Breast epithelium (tissue), 4 donors: ENCODE data around the gene FRAT1. TPM values are rescaled to one million over a fixed set of nuclear protein-coding genes. Genes with fewer than 3 reads are reported as not detected.

Experiments used
- DNase-seq, 2 donors: peaks; one replicate each; pipeline ENCODE4 v3.0.0-alpha.2; 2019; ENCODE audit warnings: low spot score in 2 of 2
- H3K27ac ChIP-seq, 2 donors: fragments of 200-600 bp; sonication (generic) in 1 of 2; one replicate each; pipeline ENCODE4 v1.5.1; 2016 to 2019; ENCODE audit warnings: mild to moderate bottlenecking in 1 of 2
- H3K27me3 ChIP-seq, 2 donors: fragments of 200-600 bp; sonication (generic) in 1 of 2; one replicate each; pipeline versions ENCODE4 v1.5.1 to v1.6.0; 2017 to 2019; ENCODE audit warnings: control low read depth in 1 of 2, mild to moderate bottlenecking in 1 of 2
- H3K36me3 ChIP-seq: fragments of 200-600 bp; one replicate; pipeline ENCODE4 v1.5.1; 2019
- H3K4me1 ChIP-seq, 2 donors: fragments of 200-600 bp; sonication (generic); one replicate each; pipeline ENCODE4 v1.5.1; 2016 to 2019; ENCODE audit warnings: control low read depth in 1 of 2
- H3K4me3 ChIP-seq, 3 donors: fragments of 200-600 bp; sonication (generic); 1 replicate in 2 of 3; 2 replicates in 1 of 3; pipeline ENCODE4 v1.5.1; 2016 to 2019; ENCODE audit warnings: mild to moderate bottlenecking in 3 of 3, moderate library complexity in 2 of 3
- H3K9me3 ChIP-seq, 2 donors: fragments of 200-600 bp; sonication (generic) in 1 of 2; one replicate each; pipeline ENCODE4 v1.5.1; 2016 to 2019; ENCODE audit warnings: control low read depth in 1 of 2
- CTCF ChIP-seq, 3 donors: fragments of 450-650 bp; IDR thresholded peaks; one replicate each; pipeline ENCODE4 v1.5.1; 2016 to 2017; ENCODE audit warnings: antibody characterized with exemption in 3 of 3, mild to moderate bottlenecking in 3 of 3, moderate library complexity in 3 of 3
- POLR2A ChIP-seq: fragments of 450-650 bp; IDR thresholded peaks from one replicate; pipeline ENCODE4 v1.6.1; 2016; ENCODE audit warnings: antibody characterized with exemption, mild to moderate bottlenecking, moderate library complexity
- POLR2AphosphoS5 ChIP-seq, 3 donors: sonication (generic); formaldehyde crosslinking; IDR thresholded peaks; one replicate each; pipeline ENCODE4 v1.6.1; 2017; ENCODE audit warnings: antibody characterized with exemption in 3 of 3
- intact Hi-C: fragments of 100-400 bp; cut with DNase I; formaldehyde crosslinking; loops from one replicate; pipeline ENCODE4 v1.15.1; 2023; ENCODE audit warnings: low total_unique reads
- total RNA-seq, 3 donors: library from RNA; depleted of rRNA; stranded (reverse); fragments of >200 nt; gene quantifications; one replicate each; pipeline ENCODE4 v1.1.0, GENCODE V29; 2016

Gene FRAT1
- total RNA-seq, 3 donors from 2014 or later = 3.6 to 11.6 (median 9.8) TPM

- intact Hi-C loops = no loop called here
- Histone ChIP-seq H3K27me3 (no peaks in the 10 kb centered on the region), H3K9me3 (no peaks in the 10 kb centered on the region), H3K36me3 (no peaks in the 10 kb centered on the region), H3K27ac (peak overlapping the region; percentile 96 to 97), H3K4me3 (peak overlapping the region; percentile 76 to 98 (median 89)), H3K4me1 (peaks cover 4 to 9% of the 10 kb centered on the region in 2 donors)
- no peak for DNase-seq
- TF ChIP-seq CTCF (IDR thresholded peaks at IDR 0.05) (no peak), POLR2A (no peak), POLR2AphosphoS5 (IDR thresholded peaks at IDR 0.05) (no peak)
These were observed 16.1 kb downstream of the FRAT1 start for GRCh38 chr10:97335188-97335619.

DNA sequence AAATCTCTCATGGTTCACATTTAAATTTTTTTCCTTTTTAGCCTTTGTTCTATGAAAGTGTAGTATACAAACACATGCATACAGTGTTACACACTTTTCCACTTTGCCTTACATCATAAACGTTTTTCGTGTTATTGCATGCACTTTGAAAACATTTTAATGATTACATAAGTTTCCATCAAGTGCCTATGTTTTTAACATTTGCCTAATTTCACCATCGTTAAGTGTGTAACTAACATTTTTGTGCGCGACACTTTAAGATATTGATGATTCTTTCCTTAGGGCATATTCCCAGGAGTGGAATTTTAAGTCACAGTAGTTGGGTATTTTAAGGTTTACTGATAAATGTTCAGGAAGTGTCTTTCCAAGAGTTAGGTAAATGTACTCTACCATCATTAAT, 16.9 kb downstream of the FRAT1 start:
- DNase-seq = no peak
- H3K9me3 ChIP-seq = no peaks in the 10 kb centered on the region
- H3K27me3 ChIP-seq = no peaks in the 10 kb centered on the region
- intact Hi-C loops = no loop called here
- no peaks in the 10 kb centered on the region for H3K36me3 ChIP-seq
- TF ChIP-seq POLR2A (no peak), POLR2AphosphoS5 (IDR thresholded peaks at IDR 0.05) (no peak), CTCF (IDR thresholded peaks at IDR 0.05) (no peak)
- no peak overlapping the region for H3K4me3 ChIP-seq
- peak overlapping the region in 1 of 2 donors; percentile 84 for H3K27ac ChIP-seq
- H3K4me1 ChIP-seq = peaks cover 4 to 9% of the 10 kb centered on the region in 2 donors

- H3K9me3 ChIP-seq = no peaks in the 10 kb centered on the region
- no peaks in the 10 kb centered on the region for H3K27me3 ChIP-seq
- H3K36me3 ChIP-seq = no peaks in the 10 kb centered on the region
- intact Hi-C loops = no loop called here
- peak overlapping the region; percentile 81 to 84 for H3K27ac ChIP-seq
- peak overlapping the region in 1 of 3 donors; percentile 33 for H3K4me3 ChIP-seq
- DNase-seq = no peak
- peaks cover 4 to 7% of the 10 kb centered on the region in 2 donors for H3K4me1 ChIP-seq
- TF ChIP-seq POLR2A (no peak), CTCF (IDR thresholded peaks at IDR 0.05) (no peak)
These were observed 17.4 kb downstream of the FRAT1 start for GRCh38 chr10:97336446-97336845.

- intact Hi-C loops = no loop called here
- H3K27ac ChIP-seq = peak overlapping the region; percentile 81 to 84
- no peak for TF ChIP-seq POLR2AphosphoS5 (IDR thresholded peaks at IDR 0.05)
- TF ChIP-seq POLR2A = no peak
- no peak for TF ChIP-seq CTCF (IDR thresholded peaks at IDR 0.05)
These were observed 18.1 kb downstream of the FRAT1 start for GRCh38 chr10:97336942-97337831.

GRCh38 chr10:97338041-97338440, 19.0 kb downstream of the FRAT1 start:
- TF ChIP-seq CTCF (IDR thresholded peaks at IDR 0.05) (no peak), POLR2AphosphoS5 (IDR thresholded peaks at IDR 0.05) (no peak), POLR2A (no peak)
- Histone ChIP-seq H3K4me3 (no peak overlapping the region), H3K27ac (peak overlapping the region; percentile 53 to 84), H3K4me1 (no peaks in the 10 kb centered on the region), H3K27me3 (no peaks in the 10 kb centered on the region), H3K36me3 (no peaks in the 10 kb centered on the region), H3K9me3 (no peaks in the 10 kb centered on the region)
- intact Hi-C loops = no loop called here
- DNase-seq = no peak

More at GRCh38 chr10:97336942-97337831, 18.1 kb downstream of the FRAT1 start:
- Histone ChIP-seq H3K27me3 (no peaks in the 10 kb centered on the region), H3K9me3 (no peaks in the 10 kb centered on the region), H3K4me1 (no peaks in the 10 kb centered on the region), H3K36me3 (no peaks in the 10 kb centered on the region), H3K4me3 (peak overlapping the region in 2 of 3 donors; percentile 32 to 33)
- DNase-seq = peak; percentile 57 to 83
